ENCODE data around the gene LTBP1. TPM values are rescaled to one million over a fixed set of nuclear protein-coding genes. Genes with fewer than 3 reads are reported as not detected.

LTBP1 gene
- total RNA-seq, 1 donor from 2014 or later = 43.9 TPM

DNA sequence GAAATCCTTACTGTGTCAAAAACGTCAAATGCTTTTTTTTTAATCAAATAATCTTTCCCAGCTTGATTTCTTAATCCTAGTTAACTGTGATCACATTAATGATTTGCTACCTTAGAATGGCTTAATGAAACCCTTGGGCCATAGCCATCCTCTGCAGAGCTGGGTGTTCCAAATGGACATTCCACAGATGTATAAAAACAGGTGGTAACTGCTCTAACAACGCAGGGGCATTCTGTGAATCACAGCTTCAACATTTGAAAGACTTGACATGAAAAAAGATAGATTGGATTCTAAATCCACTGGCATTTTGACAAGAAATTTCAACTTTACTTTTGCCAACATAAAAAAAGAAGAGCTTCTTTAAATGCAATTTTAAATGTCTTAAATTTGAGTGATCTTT lies 459.9 kb downstream of the LTBP1 start:
- DNase-seq (ENCODE audit: low read depth) = peak; percentile 93
- TF ChIP-seq, protein P1, sequence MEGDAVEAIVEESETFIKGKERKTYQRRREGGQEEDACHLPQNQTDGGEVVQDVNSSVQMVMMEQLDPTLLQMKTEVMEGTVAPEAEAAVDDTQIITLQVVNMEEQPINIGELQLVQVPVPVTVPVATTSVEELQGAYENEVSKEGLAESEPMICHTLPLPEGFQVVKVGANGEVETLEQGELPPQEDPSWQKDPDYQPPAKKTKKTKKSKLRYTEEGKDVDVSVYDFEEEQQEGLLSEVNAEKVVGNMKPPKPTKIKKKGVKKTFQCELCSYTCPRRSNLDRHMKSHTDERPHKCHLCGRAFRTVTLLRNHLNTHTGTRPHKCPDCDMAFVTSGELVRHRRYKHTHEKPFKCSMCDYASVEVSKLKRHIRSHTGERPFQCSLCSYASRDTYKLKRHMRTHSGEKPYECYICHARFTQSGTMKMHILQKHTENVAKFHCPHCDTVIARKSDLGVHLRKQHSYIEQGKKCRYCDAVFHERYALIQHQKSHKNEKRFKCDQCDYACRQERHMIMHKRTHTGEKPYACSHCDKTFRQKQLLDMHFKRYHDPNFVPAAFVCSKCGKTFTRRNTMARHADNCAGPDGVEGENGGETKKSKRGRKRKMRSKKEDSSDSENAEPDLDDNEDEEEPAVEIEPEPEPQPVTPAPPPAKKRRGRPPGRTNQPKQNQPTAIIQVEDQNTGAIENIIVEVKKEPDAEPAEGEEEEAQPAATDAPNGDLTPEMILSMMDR (conservative IDR thresholded peaks at IDR 0.05; ENCODE audit: low read depth, low read length) = no peak
- H3K4me3 ChIP-seq (ENCODE audit: low read depth, low read length) = no peak overlapping the region

DNA sequence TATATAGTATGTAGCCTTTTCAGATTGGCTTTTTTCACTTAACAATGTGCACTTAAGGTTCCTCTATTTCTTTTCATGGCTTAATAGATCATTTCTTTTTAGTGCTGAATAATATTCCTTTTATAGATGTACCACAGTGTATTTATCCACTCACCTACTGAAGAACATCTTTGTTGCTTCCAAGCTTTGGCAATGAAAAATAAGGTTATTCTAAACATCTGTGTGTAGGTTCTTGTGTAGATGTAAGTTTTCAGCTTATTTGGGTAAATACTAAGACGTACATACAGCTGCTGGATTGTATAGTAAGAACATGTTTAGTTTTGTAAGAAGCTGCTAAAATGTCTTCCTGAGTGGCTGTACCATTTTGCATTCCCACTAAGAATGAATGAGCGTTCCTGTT lies 461.4 kb downstream of the LTBP1 start:
- TF ChIP-seq, protein P1 (conservative IDR thresholded peaks at IDR 0.05; ENCODE audit: low read depth, low read length) = no peak
- H3K4me3 ChIP-seq (ENCODE audit: low read depth, low read length) = no peak overlapping the region
- no peak for DNase-seq (ENCODE audit: low read depth)

GRCh38 chr2:33409417-33409955 lies 462.7 kb downstream of the LTBP1 start:
- TF ChIP-seq, protein P1 (conservative IDR thresholded peaks at IDR 0.05; ENCODE audit: low read depth, low read length) = no peak
- no peak overlapping the region for H3K4me3 ChIP-seq (ENCODE audit: low read depth, low read length)
- no peak for DNase-seq (ENCODE audit: low read depth)

DNA sequence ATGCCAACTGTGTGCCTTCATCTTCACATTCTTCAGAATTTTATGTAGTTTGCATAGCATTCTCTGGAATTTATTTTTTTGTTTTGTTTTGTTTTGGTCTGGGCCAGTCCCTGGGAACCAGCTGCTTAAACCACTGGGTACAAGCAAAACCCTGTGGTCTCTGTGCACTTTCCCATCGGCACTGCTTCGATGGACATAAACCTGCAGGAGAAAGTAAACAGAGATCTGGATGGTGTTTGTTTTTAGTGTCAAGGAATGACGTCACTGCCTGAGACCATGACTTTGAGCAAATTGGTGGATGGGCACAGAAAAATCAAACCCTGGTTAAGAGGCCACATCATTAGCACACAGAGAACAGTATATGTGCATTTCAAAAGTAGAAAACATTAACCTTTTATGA lies 465.0 kb downstream of the LTBP1 start:
- TF ChIP-seq, protein P1 (conservative IDR thresholded peaks at IDR 0.05; ENCODE audit: low read depth, low read length) = no peak
- DNase-seq (ENCODE audit: low read depth) = peak; percentile 73
- no peak overlapping the region for H3K4me3 ChIP-seq (ENCODE audit: low read depth, low read length)

DNA sequence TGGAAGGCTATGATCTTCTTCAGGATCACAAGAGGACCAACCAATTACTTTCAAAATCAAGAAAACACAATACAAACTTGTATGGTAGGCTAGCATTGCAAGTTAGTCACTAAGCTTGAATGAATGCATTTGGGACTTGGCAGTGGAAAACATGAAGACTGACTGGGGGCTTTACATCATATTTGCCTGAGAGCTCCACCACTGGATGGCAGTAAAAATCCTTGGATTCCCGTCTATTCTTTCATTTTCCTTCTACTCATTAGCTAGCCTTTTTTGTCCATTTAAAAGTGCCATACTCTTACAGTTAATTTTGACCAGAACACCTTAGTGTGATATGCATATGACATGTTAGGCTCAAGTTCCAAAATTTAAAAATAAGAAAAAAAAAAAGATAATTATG lies 466.2 kb downstream of the LTBP1 start:
- H3K4me3 ChIP-seq (ENCODE audit: low read depth, low read length) = no peak overlapping the region
- DNase-seq (ENCODE audit: low read depth) = no peak
- TF ChIP-seq, protein P1 (conservative IDR thresholded peaks at IDR 0.05; ENCODE audit: low read depth, low read length) = peak; percentile 58

DNA sequence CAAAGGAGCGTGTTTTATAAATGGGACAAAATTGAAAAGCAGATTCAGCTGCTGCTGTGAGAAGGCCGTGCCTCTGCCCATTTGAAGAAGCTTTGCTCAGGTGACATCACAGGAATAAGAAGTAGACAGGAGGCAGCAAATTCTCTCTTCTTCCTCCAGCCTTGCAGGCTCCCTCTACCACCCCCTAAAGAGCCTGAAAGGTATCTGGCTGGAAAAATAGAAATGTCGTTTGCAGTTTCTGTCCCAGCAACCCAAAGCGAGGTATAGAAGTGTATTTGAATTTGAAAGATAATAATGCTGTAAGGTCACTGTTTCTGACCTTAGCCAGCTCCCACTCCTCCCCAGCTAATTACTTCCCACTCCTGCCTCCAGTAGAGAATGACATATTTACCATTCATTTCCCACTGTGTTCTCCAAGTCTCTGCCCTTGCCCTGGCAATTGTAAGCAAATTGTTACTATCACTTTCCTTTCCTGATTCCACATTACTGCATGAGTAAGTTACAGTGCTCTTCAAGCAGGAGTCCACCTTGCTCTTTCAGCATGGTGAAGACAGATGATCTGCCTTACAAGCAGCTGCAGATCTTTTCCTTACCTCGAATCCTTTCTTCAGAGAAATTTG lies 472.9 kb downstream of the LTBP1 start:
- TF ChIP-seq, protein P1 (conservative IDR thresholded peaks at IDR 0.05; ENCODE audit: low read depth, low read length) = no peak

DNA sequence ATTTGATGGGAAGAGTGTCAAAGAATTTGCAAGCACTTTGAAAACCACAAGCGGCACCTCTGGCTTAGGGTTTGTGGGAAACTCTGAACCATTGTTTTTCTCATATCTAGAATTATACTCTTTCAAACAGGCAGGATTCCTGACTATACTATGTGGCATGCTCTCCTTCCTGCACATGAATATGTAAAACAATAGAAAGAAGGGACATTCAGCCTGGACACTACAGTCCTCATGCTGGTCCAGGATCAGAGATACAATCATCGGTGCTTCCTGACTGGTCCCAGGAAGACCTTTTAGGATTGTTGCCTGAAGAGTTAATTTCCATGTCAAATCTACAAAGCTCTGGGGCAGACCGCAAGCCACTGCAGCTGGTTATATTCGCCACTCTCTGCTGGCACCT lies 474.0 kb downstream of the LTBP1 start:
- no peak overlapping the region for H3K4me3 ChIP-seq (ENCODE audit: low read depth, low read length)
- DNase-seq (ENCODE audit: low read depth) = no peak
- TF ChIP-seq, protein P1 (conservative IDR thresholded peaks at IDR 0.05; ENCODE audit: low read depth, low read length) = no peak

More for the DNA sequence above, 472.9 kb downstream of the LTBP1 start:
- no peak overlapping the region for H3K4me3 ChIP-seq (ENCODE audit: low read depth, low read length)
- no peak for DNase-seq (ENCODE audit: low read depth)
